ENCODE data around the gene ZNF497. TPM values are rescaled to one million over a fixed set of nuclear protein-coding genes. Genes with fewer than 3 reads are reported as not detected.

Gene ZNF497
- total and polyA plus RNA-seq, 2 of the 13 experiments (the other 11 are each of a cell fraction or from before 2014, with no cell fraction given), result 1.5 to 1.9 TPM

DNA sequence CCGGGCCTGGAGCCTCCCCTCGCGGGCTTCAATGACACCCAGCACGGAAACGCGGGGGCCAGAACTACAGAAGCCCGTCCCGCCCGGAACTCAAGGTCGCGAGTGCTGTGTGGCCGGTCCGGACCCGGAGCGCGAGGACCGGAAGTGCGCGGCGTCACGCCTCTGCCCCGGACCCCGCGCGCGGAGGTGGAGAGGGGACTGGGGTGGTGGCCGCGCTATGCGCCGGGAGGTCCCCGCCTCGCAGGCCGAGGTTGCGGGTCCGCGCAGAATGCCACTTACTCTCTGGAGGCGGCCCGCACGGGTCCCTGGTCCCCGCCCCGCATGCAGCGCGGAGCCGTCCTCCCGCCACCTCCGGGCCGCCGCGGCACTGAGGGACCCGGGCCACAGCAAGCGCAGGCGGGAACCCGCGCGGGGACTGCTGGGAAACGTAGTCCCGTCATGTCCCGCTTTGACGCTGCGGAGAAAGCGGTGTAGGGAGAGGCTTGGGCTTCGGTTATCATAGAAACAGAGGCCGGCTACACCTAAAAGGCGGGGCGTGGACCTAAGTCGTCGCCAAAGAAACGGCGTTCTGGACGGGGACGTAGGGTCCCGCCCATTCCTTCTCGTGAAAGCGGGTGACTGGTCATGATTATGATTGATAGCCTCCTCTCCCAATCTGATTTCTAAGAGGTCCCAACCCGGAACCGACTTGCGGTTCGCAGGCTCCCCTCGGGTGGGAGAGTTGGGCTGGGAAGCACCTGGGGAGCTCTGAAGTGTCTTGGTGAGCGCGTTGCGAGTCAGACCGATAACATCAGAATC is 18.3 kb upstream of the ZNF497 start, which contains the start of gene ZNF837 (continued):
- TF ChIP-seq, protein P1, sequence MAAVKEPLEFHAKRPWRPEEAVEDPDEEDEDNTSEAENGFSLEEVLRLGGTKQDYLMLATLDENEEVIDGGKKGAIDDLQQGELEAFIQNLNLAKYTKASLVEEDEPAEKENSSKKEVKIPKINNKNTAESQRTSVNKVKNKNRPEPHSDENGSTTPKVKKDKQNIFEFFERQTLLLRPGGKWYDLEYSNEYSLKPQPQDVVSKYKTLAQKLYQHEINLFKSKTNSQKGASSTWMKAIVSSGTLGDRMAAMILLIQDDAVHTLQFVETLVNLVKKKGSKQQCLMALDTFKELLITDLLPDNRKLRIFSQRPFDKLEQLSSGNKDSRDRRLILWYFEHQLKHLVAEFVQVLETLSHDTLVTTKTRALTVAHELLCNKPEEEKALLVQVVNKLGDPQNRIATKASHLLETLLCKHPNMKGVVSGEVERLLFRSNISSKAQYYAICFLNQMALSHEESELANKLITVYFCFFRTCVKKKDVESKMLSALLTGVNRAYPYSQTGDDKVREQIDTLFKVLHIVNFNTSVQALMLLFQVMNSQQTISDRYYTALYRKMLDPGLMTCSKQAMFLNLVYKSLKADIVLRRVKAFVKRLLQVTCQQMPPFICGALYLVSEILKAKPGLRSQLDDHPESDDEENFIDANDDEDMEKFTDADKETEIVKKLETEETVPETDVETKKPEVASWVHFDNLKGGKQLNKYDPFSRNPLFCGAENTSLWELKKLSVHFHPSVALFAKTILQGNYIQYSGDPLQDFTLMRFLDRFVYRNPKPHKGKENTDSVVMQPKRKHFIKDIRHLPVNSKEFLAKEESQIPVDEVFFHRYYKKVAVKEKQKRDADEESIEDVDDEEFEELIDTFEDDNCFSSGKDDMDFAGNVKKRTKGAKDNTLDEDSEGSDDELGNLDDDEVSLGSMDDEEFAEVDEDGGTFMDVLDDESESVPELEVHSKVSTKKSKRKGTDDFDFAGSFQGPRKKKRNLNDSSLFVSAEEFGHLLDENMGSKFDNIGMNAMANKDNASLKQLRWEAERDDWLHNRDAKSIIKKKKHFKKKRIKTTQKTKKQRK (IDR thresholded peaks at IDR 0.05; ENCODE audit: low read length), result no peak
- peak; percentile 88; the same call in 1 of the 2 replicates for TF ChIP-seq ZNF160 (CRISPR knock-in tag; IDR thresholded peaks at IDR 0.05)
- peak; percentile 89; the same call in 1 of the 2 replicates for TF ChIP-seq ZNF564 (CRISPR knock-in tag; IDR thresholded peaks at IDR 0.05)
- peak; percentile 72 for TF ChIP-seq PAXIP1 (CRISPR knock-in tag; conservative IDR thresholded peaks at IDR 0.05)
- TF ChIP-seq ZNF747 (CRISPR knock-in tag; IDR thresholded peaks at IDR 0.05; ENCODE audit: borderline replicate concordance), result no peak; the same call in 1 of the 2 replicates
- peak; percentile 31; the same call in 1 of the 2 replicates for TF ChIP-seq ZNF530 (CRISPR knock-in tag; IDR thresholded peaks at IDR 0.05; ENCODE audit: low read depth)
- TF ChIP-seq ZNF251 (CRISPR knock-in tag; IDR thresholded peaks at IDR 0.05), result no peak
- 0 out of 2 replicates have a peak, but pooled peaks have one; percentile 45 for TF ChIP-seq ZNF784 (CRISPR knock-in tag; IDR thresholded peaks at IDR 0.05; ENCODE audit: borderline replicate concordance)
- TF ChIP-seq NFRKB (IDR thresholded peaks at IDR 0.05), result no peak
- TF ChIP-seq ZNF276 (CRISPR knock-in tag; IDR thresholded peaks at IDR 0.05; ENCODE audit: low read depth), result peak; percentile 91
- peak; percentile 96 for TF ChIP-seq YEATS4 (CRISPR knock-in tag; IDR thresholded peaks at IDR 0.05; ENCODE audit: borderline replicate concordance)
- peak; percentile 44 for TF ChIP-seq RFX5 (IDR thresholded peaks at IDR 0.05; ENCODE audit: low read depth, low read length)
- TF ChIP-seq NFYB (CRISPR knock-in tag; IDR thresholded peaks at IDR 0.05), result peak; percentile 93
- 0 out of 2 replicates have a peak, but pooled peaks have one; percentile 55 for TF ChIP-seq ZNF30 (CRISPR knock-in tag; IDR thresholded peaks at IDR 0.05)
- peak; percentile 97; the same call in 1 of the 2 replicates for TF ChIP-seq EEA1 (CRISPR knock-in tag; IDR thresholded peaks at IDR 0.05; ENCODE audit: borderline replicate concordance)
- TF ChIP-seq MNT (IDR thresholded peaks at IDR 0.05), result no peak; the same call in none of the 2 replicates
- TF ChIP-seq, protein P2, sequence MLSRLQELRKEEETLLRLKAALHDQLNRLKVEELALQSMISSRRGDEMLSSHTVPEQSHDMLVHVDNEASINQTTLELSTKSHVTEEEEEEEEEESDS (CRISPR knock-in tag; IDR thresholded peaks at IDR 0.05; ENCODE audit: borderline replicate concordance), result no peak
